Stimulated activated CD8-positive, alpha-beta memory T cell treated with anti-CD3 and anti-CD28 coated beads, Interleukin-4, amount 100 ng/mL, for 1 hour (primary cell): ENCODE measurements around the gene TMEM87B.
A peak's percentile ranks its signal among the peaks of the same experiment; 100 is the strongest.
"Not testable (repeated sequence)": the region's sequence is repeated elsewhere in the genome, so short reads cannot be mapped to it uniquely, and the experiment has no call there.

Experiments used
- DNase-seq, 2 donors: peaks; one replicate each; pipeline ENCODE4 v3.0.0-alpha.2; 2020; ENCODE audit warnings: low read depth in 2 of 2, low spot score in 1 of 2

Gene TMEM87B

GRCh38 chr2:112121682-112122254, 66.7 kb downstream of the TMEM87B start:
- peak in 1 of 2 donors; percentile 4 for DNase-seq

- no peak for DNase-seq
Observed at GRCh38 chr2:112129060-112129459, 74.0 kb downstream of the TMEM87B start.

GRCh38 chr2:112133344-112133743, 78.3 kb downstream of the TMEM87B start:
- no peak for DNase-seq

GRCh38 chr2:112134120-112134519, 79.1 kb downstream of the TMEM87B start:
- no peak for DNase-seq

GRCh38 chr2:112136096-112136495, 81.0 kb downstream of the TMEM87B start:
- no peak for DNase-seq

GRCh38 chr2:112137516-112138158, 82.6 kb downstream of the TMEM87B start:
- no peak for DNase-seq

- no peak for DNase-seq
Observed at GRCh38 chr2:112138159-112139032, 83.3 kb downstream of the TMEM87B start, which contains the start of gene FBLN7. Gene FBLN7 (plus strand): TSS chr2:112138385. CDS start chr2:112138656, 271 bp downstream.

GRCh38 chr2:112139033-112139614, 84.1 kb downstream of the TMEM87B start:
- not testable (repeated sequence) for DNase-seq

GRCh38 chr2:112139661-112140204, 84.7 kb downstream of the TMEM87B start:
- DNase-seq, result not testable (repeated sequence)

- DNase-seq, result no peak
Observed at GRCh38 chr2:112140205-112140802, 85.2 kb downstream of the TMEM87B start.

GRCh38 chr2:112140899-112141625, 86.0 kb downstream of the TMEM87B start:
- DNase-seq, result no peak

GRCh38 chr2:112141626-112142007, 86.5 kb downstream of the TMEM87B start:
- DNase-seq, result no peak

GRCh38 chr2:112142525-112143078, 87.5 kb downstream of the TMEM87B start:
- DNase-seq, result no peak

- DNase-seq, result no peak
Observed at GRCh38 chr2:112143150-112143549, 88.1 kb downstream of the TMEM87B start.

- DNase-seq, result no peak
Observed at GRCh38 chr2:112144966-112145365, 89.9 kb downstream of the TMEM87B start.

GRCh38 chr2:112147382-112148168, 92.5 kb downstream of the TMEM87B start:
- DNase-seq, result no peak

- DNase-seq, result no peak
Observed at GRCh38 chr2:112148477-112148876, 93.4 kb downstream of the TMEM87B start.

- no peak for DNase-seq
Observed at GRCh38 chr2:112149194-112149593, 94.1 kb downstream of the TMEM87B start.

- DNase-seq, result no peak
Observed at GRCh38 chr2:112149866-112150435, 94.9 kb downstream of the TMEM87B start.
